ENCODE data around the gene OR1N2. TPM values are rescaled to one million over a fixed set of nuclear protein-coding genes. Genes with fewer than 3 reads are reported as not detected.

OR1N2 gene
- total RNA-seq, 1 donor from 2014 or later = not detected

Other genes with a start within 250 kb of the OR1N2 start
- gene PTGS1, start 182.1 kb upstream of the OR1N2 start, total RNA-seq = 2.9 TPM
- not detected for gene OR1J1, start 75.2 kb upstream of the OR1N2 start, total RNA-seq
- not detected for gene OR1J2, start 42.3 kb upstream of the OR1N2 start, total RNA-seq
- gene OR1J4, start 34.0 kb upstream of the OR1N2 start, total RNA-seq = not detected
- not detected for gene OR1N1, start 25.8 kb upstream of the OR1N2 start, total RNA-seq
- gene OR1L8, start 30.3 kb downstream of the OR1N2 start, total RNA-seq = not detected
- gene OR1Q1, start 61.6 kb downstream of the OR1N2 start, total RNA-seq = not detected
- gene OR1B1, start 104.5 kb downstream of the OR1N2 start, total RNA-seq = not detected
- gene OR1L1, start 108.6 kb downstream of the OR1N2 start, total RNA-seq = not detected
- not detected for gene OR1L3, start 122.0 kb downstream of the OR1N2 start, total RNA-seq
- gene OR1L4, start 170.9 kb downstream of the OR1N2 start, total RNA-seq = not detected
- gene OR1L6, start 189.2 kb downstream of the OR1N2 start, total RNA-seq = not detected
- gene OR5C1, start 235.8 kb downstream of the OR1N2 start, total RNA-seq = not detected
- gene OR1K1, start 247.0 kb downstream of the OR1N2 start, total RNA-seq = not detected